ENCODE results near the gene SCAPER.
A peak's percentile ranks its signal among the peaks of the same experiment; 100 is the strongest.

Gene SCAPER

DNA sequence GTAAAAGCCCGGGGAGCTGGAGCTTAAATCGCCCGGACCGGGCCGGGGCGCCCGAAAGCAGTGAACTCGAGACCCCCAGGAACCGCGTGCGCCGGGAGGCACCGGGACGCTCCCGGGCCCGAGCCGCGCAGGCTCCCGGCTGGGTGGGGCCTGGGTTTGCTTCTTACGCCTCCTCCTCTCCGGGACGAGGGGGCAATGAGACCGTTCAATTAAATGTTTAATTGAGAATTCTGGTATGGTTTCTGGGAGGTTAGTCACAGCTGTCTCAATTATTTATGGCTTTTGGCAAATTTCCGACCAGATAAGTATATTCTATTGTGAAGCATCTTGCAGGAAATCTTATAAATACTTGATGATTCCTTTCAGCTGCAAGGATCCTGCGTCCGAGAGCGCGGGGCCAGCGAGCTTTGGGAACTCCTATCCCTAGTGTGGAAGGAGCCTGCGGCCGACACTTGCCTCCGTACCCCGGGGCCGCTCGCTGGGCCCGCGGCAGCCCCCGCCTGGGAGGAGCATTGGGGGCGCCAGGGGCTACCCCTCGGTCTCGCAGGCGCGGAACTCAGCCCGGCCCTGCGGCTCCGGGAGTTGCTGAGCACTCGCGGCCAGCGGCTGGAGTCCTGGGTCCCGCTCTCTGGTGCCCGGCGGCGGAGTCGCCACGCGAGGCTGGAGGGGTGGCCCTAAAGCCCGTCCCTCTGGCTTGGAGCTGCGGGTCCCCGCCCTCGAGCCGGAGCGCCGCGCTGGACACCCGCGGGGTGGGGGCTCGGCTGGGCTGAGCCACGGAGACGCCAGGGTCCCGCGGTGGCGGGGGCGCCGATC is 558.3 kb downstream of the SCAPER start:
- DNase-seq, result no peak

DNA sequence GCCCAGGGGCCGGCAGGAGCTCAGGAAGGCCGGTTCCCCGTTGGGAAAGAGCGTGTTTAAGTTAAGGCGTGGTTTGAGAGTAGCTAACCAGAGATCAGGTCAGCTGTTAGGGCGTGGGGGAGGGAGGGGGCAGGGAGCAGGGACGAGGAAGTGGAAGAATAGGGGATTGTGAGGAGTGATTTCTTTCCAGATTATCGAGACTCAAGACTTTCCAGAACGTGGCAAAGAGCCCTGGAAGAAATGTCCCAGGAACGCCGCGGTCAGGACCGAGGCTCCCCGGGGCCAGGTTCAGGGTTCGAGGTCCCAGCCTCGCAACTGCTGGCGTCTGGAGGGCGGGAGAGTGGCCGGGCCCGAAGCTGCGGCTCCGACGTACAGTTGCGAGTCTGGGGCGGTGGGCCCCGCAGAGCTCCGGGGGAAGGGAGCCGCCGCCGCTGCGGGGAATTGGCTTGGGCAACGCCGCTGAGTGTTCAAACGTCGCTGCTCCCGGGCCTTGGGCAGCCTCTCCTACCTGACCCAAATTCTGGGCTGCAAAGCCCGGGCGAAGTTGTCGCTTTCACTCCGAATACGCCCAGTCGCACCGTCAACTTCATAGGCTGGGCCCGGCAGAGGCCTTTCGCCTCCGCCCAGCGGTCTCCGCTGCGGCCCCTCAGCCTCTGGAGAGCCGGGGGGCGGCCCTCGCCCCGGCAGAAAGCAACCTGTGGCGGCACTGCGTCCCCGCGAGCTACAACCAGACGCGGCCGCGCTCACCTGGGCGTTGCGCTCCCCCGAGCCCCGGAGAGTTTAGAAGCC is 559.1 kb downstream of the SCAPER start:
- DNase-seq, result no peak

DNA sequence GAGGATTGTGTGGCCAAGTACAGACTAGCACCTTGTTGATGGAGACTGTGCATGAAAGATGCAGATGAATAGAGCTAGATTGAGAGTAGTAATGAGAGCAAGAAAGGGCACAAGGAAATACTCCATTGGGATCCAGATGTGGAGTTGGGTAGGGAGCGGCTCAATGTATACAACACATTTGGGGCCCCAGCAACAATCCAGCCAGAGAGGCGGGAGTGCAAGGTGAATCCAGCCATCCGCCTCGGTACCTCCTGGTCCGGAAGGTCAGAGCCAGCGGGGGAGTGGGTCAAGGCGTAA is 559.6 kb downstream of the SCAPER start:
- DNase-seq, result no peak

DNA sequence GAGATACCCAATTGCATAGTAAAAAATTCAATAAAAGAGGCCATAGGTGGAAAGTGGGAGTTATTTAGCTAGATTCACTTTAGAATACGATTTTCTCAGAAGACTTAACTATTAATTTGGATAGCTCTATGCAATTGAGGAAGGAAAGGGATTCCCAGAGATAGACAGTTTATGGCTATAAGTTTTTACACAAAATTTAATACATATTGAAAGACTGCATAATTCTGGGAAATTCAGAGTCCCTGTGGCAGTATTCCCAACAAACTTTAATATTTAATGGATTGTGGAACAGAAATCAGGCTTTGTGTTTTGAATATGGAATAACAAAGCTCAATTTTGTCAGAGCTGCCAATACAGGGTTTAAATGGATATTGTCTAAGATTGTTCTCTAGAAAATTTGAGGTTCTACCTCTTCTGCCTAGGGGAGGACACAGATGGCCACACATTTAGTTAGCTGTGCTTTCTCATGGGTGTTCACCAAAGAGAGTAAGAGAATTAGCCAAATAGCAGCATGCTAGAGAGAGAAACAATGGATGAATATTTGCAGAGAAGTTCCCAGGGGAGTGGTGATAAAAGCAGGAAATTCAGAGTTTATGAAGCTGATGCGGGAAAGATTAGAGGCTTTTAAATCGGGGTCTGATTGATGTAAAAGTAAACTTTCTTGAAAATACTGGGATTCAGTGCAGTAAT is 560.1 kb downstream of the SCAPER start:
- DNase-seq, result no peak

DNA sequence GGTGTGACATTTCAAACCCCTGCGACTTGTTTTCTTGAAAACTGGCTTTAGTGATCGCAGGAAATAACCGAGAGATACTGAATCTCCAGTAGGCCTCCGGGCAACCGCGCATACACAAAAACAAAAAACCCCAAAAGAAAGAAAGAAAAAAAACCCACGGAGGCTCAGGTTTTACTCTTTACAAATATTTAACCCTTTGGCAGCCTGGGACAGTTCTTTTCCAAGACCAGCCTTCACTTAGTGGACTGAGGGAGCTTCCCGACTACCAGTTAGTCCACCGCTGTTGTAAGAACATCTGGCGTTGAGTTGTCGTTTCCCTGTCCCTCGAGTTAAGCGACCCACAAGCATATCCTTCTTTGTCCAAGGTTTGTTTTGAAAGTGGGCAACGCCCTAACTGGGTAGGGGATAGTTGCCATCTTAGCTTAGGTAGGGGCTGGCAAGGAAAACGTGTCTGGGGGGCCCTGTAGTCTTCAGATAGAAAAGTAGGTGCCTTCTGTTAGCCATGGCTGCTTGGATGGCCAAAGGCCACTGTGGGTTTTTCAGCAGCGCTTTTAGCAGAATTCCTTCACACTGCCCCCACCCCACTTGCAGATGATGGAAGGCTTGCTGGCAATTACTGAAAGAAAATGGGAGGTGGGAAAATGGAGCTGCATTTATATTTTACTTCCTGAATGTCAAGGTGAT is 561.7 kb downstream of the SCAPER start:
- no peak for DNase-seq

DNA sequence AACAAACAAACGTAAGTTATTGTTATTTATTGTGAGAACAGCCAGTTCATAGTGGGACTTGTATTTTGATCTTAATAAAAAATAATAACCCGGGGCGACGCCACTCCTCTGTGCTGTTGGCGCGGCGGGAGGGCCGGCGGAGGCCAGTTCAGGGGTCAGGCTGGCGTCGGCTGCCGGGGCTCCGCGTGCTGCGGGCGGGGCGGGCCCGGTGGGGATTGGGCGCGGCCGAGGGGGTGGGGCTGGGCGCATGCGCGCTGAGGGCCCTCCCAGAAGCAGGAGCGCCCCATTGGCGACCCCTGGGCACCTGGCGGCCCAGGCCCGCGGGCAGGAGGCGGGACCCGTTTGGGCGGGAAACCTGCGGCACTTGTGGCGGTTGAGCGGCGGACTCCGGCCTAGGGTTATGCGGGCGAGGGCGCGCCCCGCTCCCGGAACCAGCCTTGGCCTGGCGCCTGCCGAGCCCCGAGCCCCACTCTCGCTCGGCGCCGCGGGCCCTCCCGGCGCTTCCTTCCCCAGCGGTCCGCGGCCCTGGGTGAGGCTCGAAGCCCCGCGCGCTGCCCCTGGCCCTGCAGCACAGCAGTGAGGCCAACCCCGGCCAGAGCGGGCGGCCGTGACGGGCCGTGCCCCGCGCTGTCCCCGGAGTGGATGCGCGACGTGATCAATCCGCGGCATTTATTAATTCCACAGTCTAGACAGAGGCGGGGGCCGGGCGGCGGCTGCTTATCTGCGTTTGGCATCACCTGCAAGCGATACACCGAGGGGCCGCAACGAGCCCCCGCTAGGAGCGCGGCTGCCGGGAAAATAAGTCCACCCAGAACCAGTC is 562.5 kb downstream of the SCAPER start:
- DNase-seq, result no peak

DNA sequence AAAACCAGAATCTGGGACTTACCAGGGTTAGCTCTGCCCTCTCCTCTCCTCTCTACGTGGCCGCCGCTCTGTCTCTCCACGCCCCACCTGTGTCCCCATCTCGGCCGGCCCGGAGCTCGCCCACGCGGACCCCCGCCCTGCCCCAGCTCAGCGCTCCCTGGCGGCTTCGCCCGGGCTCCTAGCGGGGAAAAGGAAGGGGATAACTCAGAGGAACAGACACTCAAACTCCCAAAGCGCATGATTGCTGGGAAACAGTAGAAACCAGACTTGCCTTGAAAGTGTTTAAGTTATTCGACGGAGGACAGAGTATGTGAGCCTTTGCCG is 563.1 kb downstream of the SCAPER start:
- DNase-seq, result no peak

DNA sequence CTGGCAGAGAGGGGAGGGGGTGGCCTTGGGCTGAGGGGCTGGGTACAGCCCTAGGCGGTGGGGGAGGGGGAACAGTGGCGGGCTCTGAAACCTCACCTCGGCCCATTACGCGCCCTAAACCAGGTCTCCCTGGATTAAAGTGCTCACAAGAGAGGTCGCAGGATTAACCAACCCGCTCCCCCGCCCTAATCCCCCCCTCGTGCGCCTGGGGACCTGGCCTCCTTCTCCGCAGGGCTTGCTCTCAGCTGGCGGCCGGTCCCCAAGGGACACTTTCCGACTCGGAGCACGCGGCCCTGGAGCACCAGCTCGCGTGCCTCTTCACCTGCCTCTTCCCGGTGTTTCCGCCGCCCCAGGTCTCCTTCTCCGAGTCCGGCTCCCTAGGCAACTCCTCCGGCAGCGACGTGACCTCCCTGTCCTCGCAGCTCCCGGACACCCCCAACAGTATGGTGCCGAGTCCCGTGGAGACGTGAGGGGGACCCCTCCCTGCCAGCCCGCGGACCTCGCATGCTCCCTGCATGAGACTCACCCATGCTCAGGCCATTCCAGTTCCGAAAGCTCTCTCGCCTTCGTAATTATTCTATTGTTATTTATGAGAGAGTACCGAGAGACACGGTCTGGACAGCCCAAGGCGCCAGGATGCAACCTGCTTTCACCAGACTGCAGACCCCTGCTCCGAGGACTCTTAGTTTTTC is 563.6 kb downstream of the SCAPER start:
- no peak for DNase-seq

DNA sequence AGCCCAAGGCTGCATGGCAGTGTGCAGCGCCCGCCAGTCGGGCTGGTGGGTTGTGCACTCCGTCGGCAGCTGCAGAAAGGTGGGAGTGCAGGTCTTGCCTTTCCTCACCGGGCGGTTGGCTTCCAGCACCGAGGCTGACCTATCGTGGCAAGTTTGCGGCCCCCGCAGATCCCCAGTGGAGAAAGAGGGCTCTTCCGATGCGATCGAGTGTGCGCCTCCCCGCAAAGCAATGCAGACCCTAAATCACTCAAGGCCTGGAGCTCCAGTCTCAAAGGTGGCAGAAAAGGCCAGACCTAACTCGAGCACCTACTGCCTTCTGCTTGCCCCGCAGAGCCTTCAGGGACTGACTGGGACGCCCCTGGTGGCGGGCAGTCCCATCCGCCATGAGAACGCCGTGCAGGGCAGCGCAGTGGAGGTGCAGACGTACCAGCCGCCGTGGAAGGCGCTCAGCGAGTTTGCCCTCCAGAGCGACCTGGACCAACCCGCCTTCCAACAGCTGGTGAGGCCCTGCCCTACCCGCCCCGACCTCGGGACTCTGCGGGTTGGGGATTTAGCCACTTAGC is 564.3 kb downstream of the SCAPER start:
- peak; percentile 50 for DNase-seq

DNA sequence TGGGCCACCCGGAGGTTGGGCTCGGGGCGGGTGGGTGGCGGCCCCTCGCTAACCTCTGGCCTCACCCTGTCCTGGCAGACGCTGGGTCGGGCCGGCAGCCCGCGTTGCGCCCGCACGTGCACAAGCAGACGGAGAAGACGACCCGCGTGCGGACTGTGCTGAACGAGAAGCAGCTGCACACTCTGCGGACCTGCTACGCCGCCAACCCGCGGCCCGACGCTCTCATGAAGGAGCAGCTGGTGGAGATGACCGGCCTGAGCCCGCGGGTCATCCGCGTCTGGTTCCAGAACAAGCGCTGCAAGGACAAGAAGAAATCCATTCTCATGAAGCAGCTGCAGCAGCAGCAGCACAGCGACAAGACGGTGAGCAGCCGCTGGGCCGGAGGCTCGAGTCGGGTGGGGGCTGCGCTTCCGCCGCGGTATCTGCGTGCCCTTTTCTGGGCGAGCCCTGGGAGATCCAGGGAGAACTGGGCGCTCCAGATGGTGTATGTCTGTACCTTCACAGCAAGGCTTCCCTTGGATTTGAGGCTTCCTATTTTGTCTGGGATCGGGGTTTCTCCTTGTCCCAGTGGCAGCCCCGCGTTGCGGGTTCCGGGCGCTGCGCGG is 564.8 kb downstream of the SCAPER start:
- peak; percentile 38 for DNase-seq

DNA sequence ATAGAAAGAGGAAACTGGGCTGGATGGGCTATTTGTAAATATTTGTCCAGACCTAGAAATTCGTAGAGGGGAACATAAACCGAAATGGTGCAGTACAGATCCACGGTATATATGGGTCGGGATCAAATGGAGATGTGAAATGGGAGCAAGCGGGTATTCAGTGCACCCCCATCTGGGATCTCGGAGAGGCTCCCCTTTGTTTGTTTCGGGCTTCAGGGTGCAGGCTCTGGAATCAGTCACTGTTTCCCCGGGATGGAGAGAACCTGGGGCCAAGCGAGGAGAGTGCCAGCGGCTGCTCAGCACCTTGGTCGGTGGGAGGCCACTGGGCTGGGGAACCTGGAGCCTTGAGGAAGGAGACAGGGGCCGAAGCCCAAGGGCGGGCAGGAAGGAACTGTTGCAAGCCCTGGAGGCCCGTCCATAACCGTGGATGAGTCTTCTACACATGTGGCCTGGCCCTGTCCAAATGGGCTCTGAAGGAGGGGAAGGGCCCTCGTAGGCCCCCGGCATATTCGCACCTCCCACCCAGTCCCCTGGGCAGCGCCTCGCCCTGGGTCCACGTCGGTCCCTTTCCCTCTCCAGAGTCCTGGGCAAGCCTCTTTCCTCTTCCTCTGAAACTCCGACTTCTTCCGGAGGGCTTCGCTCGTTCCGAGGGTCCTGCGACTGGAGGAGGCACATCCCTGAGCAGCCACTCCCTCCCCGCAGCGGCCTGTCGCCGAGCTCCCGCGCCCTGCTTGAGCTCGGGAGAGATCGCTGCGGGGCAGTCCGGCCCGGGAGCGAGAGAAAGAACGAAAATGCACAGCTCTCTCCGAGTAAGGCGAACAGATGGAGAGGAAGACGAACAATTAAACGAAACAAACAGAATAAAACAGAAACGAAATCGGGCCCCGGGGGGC is 565.6 kb downstream of the SCAPER start:
- no peak for DNase-seq

DNA sequence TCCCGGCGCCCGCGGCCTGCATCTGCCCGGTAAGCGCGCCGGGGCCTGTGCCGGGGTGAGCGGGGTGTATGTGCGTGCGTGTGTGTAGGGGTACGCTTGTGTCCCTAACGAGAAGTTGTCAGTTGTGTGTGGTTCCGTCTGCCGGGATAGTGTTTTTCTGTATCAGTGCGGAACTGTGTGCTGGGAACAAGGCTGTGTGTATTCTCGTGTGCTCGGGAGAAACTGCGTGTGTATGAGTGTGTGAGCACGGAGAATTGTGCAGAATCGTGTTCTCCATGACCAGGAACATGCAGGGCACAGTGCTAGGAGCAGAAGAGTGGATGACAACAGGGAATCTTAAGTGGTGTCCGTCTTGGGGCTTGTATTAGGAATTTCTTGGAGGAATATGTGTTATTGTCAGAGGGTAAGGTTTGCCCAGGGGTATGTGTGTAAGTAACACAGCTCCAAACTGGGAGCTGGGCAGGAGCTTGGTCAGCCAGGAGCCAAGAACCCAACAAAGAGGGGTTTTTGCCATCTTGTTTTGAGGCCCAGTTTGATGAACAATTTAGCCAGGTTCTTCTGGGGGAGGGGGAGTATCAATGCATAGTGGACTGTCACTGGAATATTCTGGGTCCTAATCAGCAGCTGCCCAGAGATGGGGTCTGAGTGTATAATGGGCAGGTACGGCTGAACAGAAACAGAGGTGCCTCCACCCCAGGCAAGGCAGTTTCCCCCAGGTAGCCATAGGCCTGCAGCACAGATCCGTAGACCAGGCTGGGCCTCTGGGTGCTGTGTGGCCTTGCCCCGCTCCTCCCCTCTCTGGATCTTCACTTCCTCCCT is 566.4 kb downstream of the SCAPER start:
- DNase-seq, result no peak

DNA sequence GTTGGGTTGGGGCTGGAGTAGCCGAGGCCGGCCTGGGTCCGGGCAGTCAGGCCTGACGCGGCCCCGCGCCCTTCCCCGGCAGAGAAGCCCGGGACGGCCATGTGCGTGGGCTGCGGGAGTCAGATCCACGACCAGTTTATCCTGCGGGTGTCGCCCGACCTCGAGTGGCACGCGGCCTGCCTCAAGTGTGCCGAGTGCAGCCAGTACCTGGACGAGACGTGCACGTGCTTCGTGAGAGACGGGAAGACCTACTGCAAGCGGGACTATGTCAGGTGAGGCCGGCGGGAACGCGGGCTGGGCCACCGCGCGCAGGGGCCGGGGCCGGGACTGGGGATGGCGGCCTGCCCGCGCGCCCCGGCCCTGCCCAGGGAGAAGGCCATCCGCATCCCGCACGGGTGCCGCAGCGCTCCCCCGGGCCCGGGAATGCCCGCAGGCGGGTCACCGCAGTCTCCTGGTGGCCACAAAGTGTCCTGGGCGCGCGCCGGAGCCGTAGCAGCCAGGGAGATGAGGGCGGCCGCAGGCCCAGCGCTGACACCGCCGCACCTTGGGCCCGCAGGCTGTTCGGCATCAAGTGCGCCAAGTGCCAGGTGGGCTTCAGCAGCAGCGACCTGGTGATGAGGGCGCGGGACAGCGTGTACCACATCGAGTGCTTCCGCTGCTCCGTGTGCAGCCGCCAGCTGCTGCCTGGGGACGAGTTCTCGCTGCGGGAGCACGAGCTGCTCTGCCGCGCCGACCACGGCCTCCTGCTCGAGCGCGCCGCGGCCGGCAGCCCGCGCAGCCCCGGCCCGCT is 567.2 kb downstream of the SCAPER start:
- DNase-seq, result no peak

DNA sequence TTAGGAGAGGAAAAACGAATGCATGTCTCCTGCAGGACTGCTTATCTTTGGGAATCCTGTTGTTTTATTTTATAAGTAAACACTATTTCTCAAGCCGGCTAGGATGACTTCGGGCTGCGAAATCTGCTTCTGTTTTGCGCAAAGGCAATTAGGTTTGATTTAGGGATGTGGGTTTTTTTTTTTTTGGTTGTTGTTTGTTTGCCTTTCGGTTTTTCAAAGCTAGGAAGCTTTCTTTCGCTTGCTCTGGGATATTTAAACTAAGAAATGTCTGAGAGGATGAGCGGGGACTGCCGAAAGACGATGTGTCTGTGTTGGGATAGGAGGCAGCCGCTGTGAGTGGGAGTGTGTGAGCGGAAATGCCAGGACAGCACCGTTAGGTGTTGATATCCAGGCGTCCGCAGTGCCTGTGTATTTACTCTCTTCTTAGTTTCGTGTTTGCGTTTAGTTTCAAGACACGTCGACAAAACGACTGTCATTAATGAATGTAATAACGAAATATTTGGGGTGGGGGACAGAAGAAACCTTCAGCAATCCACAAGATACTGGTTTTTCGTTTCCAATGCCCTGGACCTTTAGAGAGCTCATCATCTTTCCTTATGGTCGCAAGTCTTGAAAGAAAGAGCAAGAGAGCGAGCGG is 568.0 kb downstream of the SCAPER start:
- DNase-seq, result no peak

DNA sequence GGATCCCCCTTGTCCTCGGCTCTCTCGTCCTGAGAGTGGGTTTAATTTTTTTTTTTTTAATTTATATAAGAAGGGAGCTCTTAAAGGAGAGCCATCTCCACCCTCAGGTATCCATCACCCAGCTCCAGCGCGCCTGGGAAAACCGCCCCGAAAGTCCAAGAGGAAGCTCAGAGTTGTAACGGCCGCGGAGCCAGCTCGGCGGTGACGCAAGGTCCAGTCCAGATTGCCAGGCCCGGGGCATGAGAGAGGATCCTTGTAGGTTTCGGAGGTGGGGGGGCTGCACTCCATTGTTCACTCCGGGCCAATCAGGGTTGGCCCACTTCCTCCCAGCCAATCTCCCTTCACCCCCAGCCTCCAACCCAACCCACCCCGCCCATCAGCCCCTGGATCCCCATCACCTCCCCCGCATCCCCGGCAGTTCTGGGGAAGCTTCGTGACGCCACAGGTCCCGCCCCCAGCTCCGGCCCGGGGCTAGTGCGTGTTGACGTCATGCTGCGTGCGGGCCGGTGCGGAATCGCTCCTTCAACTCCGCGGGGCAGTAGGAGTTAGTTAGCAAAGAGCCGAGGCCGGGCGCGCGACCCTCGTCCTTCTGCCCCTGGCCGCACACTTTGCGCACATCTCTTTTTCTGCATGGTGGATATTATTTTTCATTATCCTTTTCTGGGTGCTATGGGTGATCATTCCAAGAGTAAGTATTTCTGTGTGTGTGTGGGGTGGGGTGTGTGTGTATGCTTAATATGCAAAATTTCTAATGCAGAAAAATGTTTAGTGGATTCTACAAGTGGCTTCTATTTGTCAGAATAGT is 568.7 kb downstream of the SCAPER start, which contains the start of gene ISL2:
Gene ISL2 (plus strand): TSS at position 520 of the 805 bp plus-strand sequence. CDS start 111 bp downstream, at position 631.
- peak; percentile 58 for DNase-seq
